ENCODE measurements around the gene ALDH2. TPM values are rescaled to one million over a fixed set of nuclear protein-coding genes. Genes with fewer than 3 reads are reported as not detected.
"Not testable (repeated sequence)": the region's sequence is repeated elsewhere in the genome, so short reads cannot be mapped to it uniquely, and the experiment has no call there.

Gene ALDH2
- total RNA-seq, 1 donor from 2014 or later, result 11.3 TPM

DNA sequence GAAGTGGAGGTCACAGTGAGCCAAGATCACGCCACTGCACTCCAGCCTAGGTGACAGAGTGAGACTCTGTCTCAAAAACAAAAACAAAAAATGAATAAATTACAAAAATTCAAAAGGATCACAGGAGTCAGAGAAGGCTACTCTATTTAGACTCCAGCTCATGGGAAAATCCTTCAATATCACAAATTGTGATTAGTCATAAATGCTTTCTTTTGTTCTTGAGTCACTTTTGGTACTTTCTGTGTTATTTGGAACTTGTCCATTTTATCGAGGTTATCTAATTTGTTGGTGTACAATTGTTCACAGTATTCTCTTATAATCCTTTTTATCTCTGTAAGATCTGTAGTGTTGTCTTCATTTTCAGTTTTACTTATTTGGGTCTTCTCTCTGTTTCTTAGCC is 18.9 kb downstream of the ALDH2 start:
- DNase-seq (ENCODE audit: low spot score), result no peak

DNA sequence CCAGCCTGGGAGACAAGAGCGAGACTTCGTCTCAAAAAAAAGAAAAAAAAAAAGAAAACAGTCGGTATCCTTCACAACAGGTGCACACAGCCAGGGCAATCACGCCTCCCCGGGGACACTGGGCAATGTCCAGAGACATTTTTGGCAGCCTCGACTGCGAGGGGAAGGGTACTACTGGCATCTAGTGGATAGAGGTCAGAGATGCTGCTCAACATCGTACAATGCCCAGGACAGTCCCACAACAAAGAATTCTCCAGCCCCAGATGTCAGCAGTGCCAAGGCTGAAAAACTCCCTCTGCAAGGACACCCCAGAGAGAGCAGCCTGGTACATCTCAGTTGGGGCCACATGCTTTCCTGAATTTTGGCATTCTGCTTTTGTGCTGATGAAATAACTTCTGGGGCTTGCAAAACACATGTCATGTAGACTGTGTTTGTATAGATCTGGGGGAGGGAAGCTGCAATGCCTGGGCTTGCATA is 21.5 kb downstream of the ALDH2 start:
- no peak for DNase-seq (ENCODE audit: low spot score)

GRCh38 chr12:111789779-111790178 is 23.0 kb downstream of the ALDH2 start:
- no peak for DNase-seq (ENCODE audit: low spot score)

DNA sequence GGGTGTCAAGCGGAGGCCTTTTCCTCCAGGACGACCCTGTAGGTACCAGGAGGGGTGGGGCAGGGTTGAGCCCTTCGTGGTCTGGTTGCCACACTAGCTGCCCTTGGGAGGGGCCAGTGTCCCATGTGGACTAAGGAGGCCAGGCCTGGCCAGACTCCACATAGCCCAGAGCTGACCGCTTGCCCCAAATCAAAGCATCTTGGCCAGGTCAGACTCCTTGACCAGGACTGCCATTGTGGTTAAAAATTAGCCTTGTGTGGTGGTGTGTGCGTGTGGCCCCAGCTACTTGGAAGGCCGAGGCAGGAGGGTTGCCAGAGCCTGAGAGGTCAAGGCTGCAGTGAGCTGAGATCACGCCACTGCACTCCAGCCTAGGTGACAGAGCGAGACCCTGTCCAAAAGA is 24.8 kb downstream of the ALDH2 start:
- no peak for DNase-seq (ENCODE audit: low spot score)

DNA sequence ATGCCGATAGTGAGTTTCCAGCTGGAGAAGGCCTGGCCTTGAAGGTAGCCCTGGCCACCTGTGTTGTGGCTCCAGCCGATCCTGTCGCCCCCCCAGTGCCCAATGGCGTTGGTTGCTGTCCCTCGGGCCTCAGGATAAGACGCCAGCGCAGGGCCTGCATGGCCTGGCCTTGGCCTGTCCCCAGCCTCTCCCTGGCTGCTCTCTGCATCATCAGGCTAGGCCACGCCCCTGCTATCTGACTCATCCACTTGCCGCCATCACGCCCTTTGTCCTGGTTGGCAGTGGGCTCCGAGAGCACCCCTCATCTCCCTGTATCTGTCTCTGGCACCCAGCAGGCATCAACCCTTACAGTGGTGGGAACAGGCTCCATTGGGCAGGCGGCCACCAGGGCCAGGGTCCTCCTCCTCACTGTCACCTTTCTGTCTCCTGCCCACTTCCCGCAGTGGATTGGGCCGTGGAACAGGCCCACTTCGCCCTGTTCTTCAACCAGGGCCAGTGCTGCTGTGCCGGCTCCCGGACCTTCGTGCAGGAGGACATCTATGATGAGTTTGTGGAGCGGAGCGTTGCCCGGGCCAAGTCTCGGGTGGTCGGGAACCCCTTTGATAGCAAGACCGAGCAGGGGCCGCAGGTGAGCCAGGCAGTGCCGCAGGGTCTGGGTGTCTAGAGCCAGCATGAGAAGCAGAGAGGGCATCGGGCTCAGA is 25.6 kb downstream of the ALDH2 start:
- DNase-seq (ENCODE audit: low spot score), result no peak

DNA sequence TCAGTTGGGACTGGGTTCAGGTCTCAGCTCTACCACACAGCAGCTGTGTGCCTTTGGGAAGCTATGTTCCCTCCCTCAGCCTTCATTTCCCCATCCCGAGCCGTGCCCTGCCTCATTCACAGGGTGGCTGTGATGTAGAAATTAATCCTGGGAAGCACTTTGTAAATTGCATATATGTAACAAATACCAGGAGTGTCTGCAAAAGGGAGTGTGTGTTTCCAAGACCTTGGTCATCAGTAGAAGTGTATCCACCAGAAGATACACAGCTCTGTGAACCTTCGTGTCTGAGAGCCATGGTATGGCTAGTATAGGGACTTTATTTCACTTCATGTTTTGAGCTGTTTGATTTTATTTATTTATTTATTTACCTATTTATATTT is 26.1 kb downstream of the ALDH2 start:
- DNase-seq (ENCODE audit: low spot score), result no peak

DNA sequence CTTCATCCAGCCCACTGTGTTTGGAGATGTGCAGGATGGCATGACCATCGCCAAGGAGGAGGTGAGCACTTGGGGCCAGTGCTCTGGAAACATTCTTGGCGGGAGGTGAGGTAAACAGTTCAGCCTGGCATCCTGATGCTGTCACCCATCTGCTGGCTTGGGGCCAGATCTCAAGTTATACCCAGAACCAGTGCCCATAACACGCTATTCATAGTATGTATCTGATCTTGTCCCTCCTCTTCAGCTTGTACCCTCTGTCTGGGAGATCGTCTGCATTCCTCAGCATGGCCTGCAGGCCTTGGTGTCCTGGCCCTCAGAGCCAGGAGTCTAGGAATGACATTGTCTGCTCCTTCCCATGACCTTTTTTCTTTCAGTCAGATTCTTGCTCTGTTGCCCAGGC is 31.4 kb downstream of the ALDH2 start:
- no peak for DNase-seq (ENCODE audit: low spot score)

- DNase-seq (ENCODE audit: low spot score), result no peak
Measured at GRCh38 chr12:111799758-111800157, 33.0 kb downstream of the ALDH2 start.

- no peak for DNase-seq (ENCODE audit: low spot score)
Measured at GRCh38 chr12:111803038-111803626, 36.4 kb downstream of the ALDH2 start.

- no peak for DNase-seq (ENCODE audit: low spot score)
Measured at GRCh38 chr12:111803851-111804250, 37.1 kb downstream of the ALDH2 start.

DNA sequence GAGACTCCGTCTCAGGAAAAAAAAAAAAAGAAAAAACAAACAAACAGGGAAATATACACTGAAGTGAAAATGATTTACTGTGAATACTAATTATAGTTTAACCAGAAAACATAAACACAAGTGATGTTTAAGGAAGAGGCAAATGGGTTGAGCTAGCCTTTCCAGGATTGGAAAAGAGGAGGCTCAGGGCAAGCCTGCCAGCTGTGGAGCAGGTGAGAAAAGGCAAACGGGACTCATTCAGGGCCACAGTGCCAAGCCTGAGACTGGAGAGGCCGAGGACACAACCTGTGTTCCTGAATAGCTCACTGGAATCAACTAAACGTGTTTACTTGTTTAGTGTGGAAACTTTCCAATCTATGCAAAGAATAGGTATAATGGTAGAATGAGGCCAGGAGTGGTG is 39.6 kb downstream of the ALDH2 start:
- DNase-seq (ENCODE audit: low spot score), result no peak

GRCh38 chr12:111807232-111807631 is 40.5 kb downstream of the ALDH2 start:
- DNase-seq (ENCODE audit: low spot score), result no peak

GRCh38 chr12:111812881-111813741 is 46.4 kb downstream of the ALDH2 start:
- peak; percentile 87 for DNase-seq (ENCODE audit: low spot score)

GRCh38 chr12:111816065-111816615 is 49.4 kb downstream of the ALDH2 start:
- DNase-seq (ENCODE audit: low spot score), result no peak

GRCh38 chr12:111816898-111817297 is 50.2 kb downstream of the ALDH2 start:
- not testable (repeated sequence) for DNase-seq (ENCODE audit: low spot score)

DNA sequence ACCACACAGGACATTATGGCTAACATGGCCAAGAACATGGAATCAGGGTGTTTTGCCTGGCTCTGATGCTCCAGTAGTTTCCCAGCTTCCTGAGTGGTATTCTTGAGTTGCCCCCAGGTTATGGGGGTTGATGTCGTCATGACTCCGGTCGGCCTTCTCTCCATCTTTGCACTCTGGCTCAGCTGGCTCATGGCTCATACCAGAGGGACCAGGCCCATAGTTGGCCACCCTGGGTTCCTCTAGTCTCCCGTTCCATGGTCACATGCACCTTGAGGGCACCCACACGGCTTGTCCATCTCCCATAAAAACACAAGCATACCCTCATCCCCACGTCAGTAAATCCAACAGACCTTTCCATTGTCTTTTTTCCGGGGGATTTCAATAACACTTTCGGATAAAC is 51.6 kb downstream of the ALDH2 start:
- no peak for DNase-seq (ENCODE audit: low spot score)

DNA sequence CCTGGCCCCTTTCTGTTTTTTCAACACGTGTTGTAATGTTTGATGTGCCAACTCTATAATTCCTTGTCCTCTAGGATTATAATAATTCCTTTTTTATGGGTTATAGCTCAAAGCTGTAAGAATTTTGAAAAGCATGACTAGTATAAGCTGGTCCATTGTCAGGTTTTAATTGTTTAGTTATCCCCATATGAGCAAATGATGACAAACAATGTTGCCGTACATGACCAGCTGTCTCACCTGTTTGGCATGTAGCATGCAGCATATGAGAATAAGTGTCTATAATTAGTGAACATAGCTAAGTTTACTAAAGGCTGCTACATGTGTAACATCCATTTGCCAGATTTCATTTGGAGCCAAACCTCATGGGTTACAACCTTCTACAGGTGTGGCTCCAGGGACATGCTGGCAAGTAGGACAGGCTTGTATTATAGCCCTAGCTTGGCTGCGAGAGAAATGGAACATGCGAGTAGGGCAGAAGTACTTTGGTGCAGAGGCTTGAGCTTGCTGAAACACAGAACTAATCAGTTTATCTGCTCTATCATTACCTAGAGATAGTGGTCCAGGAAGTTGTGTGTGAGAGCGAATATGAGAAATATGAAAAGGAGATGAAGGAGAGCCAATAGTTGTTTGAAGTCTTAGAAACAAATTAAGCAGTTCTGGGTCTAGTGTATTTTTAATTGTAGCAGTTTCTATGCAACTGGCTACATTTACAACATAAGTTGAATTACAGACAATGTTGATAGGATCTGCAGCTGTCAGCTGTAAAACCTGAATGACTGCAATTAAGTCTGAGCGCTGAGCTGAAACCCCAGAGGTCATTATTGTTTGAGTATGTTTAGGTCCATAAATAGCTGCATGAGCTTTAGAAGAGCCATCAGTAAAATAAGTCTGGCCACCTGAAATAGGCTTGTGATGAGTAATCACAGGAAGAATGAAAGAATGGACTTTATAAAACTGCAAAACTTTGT is 52.7 kb downstream of the ALDH2 start:
- no peak for DNase-seq (ENCODE audit: low spot score)

DNA sequence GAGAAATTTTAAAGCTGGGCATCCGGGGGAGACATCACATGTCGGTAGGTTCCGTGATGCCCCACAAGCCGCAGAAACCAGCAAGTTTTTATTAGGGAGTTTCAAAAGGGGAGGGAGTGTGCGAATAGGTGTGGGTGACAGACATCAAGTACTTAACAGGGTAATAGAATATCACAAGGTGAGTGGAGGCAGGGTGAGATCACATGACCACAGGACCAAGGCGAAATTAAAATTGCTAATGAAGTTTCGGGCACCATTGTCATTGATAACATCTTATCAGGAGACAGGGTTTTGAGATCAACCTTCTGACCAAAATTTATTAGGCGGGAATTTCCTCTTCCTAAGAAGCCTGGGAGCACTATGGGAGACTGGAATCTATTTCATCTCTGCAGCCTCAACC is 54.1 kb downstream of the ALDH2 start:
- not testable (repeated sequence) for DNase-seq (ENCODE audit: low spot score)

DNA sequence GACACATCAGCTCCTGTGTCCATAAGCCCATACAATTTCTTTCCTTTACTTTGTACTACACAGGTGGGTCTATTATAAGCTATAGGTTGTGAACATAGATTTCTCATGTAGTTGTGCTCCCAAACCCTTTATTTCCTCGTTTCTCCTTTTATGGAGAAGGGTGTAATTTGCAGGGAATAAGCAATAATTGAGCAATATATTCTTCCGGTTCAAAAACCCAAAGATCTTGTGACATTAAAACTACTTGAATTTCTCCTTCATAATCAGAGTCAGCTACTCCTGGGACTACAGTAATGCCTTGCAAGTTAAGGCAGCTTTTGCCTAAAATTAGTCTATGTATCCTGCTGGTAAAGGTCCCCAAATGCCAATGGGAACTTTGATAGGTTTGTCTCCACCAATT is 56.2 kb downstream of the ALDH2 start:
- no peak for DNase-seq (ENCODE audit: low spot score)

GRCh38 chr12:111823891-111824290 is 57.2 kb downstream of the ALDH2 start:
- no peak for DNase-seq (ENCODE audit: low spot score)

GRCh38 chr12:111824312-111824711 is 57.6 kb downstream of the ALDH2 start:
- DNase-seq (ENCODE audit: low spot score), result not testable (repeated sequence)
